ENCODE measurements around the gene WIPF3. TPM values are rescaled to one million over a fixed set of nuclear protein-coding genes. Genes with fewer than 3 reads are reported as not detected.

The WIPF3 gene
- total RNA-seq, 1 donor from 2014 or later = 4.0 TPM

DNA sequence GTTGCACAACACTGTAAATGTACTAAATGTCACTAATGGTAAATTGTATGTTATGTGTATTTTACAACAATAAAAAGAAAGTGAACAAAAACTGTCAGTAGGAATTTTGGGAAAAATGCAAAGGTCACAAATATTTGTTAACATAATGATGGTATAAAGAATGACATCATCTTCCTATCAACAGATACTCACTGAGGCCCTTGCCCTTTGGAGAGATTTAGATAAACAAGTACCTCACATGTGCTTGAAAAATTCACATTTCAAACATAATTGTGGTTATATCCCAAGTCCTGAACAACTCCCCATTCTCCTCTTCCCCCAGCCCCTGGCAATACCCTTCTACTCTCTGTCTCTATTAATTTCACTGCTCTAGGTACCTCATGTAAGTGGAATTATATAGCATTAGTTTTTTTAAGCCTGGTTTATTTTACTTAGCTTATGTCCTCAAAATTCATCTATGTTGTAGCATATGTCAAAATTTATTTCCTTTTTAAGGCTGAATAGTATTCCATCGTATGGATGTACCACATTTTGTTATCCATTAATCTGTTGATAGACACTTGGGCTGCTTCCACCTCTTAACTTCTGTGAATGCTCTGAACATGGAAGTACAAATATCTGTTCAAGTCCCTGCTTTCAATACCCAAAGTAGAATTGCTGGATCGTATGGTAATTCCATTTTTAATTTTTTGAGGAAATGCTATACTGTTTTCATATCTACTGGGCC lies 90.5 kb downstream of the WIPF3 start:
- H3K4me3 Mint-ChIP-seq = no peak overlapping the region
- TF ChIP-seq, protein P1, sequence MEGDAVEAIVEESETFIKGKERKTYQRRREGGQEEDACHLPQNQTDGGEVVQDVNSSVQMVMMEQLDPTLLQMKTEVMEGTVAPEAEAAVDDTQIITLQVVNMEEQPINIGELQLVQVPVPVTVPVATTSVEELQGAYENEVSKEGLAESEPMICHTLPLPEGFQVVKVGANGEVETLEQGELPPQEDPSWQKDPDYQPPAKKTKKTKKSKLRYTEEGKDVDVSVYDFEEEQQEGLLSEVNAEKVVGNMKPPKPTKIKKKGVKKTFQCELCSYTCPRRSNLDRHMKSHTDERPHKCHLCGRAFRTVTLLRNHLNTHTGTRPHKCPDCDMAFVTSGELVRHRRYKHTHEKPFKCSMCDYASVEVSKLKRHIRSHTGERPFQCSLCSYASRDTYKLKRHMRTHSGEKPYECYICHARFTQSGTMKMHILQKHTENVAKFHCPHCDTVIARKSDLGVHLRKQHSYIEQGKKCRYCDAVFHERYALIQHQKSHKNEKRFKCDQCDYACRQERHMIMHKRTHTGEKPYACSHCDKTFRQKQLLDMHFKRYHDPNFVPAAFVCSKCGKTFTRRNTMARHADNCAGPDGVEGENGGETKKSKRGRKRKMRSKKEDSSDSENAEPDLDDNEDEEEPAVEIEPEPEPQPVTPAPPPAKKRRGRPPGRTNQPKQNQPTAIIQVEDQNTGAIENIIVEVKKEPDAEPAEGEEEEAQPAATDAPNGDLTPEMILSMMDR (conservative IDR thresholded peaks at IDR 0.05) = no peak
- peaks cover 17% of the 10 kb centered on the region for H3K36me3 Mint-ChIP-seq (ENCODE audit: low read depth)
- H3K4me1 Mint-ChIP-seq = no peaks in the 10 kb centered on the region
- H3K27ac Mint-ChIP-seq (ENCODE audit: unreplicated experiment) = no peak overlapping the region
- H3K9me3 Mint-ChIP-seq = peaks cover 3% of the 10 kb centered on the region
- H3K27me3 Mint-ChIP-seq (ENCODE audit: low read depth) = no peaks in the 10 kb centered on the region
- no peak for DNase-seq (ENCODE audit: low read depth, low spot score)

DNA sequence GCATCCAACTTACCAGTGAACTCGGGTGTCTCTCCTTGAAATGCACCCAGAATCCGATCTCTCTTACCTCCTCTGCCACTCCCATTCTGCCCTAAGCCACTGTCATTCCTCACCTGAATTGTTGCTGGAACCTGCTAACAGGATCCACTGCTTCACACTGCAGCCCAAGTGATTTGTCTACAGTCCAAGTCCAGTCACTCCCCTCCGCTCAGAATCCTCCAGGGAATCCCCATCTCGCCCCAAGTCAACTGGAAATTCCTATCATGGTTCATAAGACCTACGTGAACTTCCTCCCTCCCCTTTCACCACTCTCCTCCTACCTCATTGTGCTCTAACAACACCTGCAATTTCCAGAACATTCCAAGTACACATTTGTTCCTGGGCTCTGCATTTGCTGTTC lies 92.0 kb downstream of the WIPF3 start:
- no peak overlapping the region for H3K4me3 Mint-ChIP-seq
- H3K27me3 Mint-ChIP-seq (ENCODE audit: low read depth) = no peaks in the 10 kb centered on the region
- H3K36me3 Mint-ChIP-seq (ENCODE audit: low read depth) = peaks cover 17% of the 10 kb centered on the region
- H3K27ac Mint-ChIP-seq (ENCODE audit: unreplicated experiment) = no peak overlapping the region
- TF ChIP-seq, protein P1 (conservative IDR thresholded peaks at IDR 0.05) = no peak
- H3K4me1 Mint-ChIP-seq = no peaks in the 10 kb centered on the region
- no peak for DNase-seq (ENCODE audit: low read depth, low spot score)
- peaks cover 3% of the 10 kb centered on the region for H3K9me3 Mint-ChIP-seq

DNA sequence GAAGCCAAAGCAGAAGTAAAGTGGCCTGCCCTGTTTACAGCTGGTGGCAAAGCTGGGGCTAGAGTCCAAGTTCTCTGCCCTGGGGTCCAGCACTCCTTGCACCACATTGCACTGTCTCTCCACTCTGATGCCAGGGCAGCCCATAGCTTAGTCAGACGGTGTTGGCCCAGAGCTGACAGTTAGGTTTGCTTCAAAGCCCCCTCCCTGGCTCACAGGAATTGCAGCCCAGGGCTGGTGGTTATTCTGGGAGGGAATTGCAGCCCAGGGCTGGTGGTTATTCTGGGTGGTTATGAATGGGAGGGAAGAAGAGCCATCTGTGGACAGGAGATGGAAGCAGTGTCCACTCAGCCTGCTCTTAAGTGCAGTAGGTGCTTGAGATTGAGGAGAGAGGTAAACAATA lies 94.4 kb downstream of the WIPF3 start:
- H3K9me3 Mint-ChIP-seq = peaks cover 8% of the 10 kb centered on the region

DNA sequence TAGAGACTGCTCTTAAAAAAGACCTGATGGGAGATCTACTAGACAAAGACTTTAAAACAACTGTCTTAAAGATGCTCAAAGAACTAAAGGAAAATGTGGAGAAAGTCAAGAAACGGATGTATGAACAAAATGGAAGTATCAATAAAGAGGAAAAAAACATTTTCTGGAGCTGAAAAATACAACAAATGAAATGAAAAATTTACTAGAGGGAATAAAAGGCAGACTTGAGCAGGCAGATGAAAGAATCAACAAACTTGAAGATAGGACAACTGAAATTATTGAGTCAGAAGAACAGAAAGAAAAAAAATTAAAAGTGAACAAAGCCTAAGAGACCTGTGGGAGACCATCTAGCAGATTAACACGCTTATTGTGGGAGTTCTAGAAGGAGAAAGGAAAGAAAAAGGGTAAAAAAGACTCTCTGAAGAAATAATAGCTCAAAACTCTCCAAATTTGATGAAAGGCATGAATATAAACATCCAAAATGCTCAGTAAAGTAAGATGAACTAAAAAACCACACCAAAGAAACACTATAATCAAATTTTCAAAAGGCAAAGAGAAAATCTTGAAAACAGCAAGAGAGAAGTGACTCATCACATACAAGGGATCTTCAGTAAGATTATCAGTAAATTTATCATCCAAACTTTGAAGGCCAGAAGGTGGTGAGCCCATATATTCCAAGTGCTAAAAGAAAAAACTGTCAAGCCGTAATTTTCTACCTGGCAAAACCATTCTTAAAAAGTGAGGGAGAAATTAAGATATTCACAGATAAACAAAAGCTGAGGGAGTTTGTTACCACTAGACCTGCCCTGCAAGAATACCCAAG lies 100.1 kb downstream of the WIPF3 start:
- H3K4me3 Mint-ChIP-seq = no peak overlapping the region
- H3K27me3 Mint-ChIP-seq (ENCODE audit: low read depth) = no peaks in the 10 kb centered on the region
- peaks cover 36% of the 10 kb centered on the region for H3K36me3 Mint-ChIP-seq (ENCODE audit: low read depth)
- TF ChIP-seq, protein P1 (conservative IDR thresholded peaks at IDR 0.05) = no peak
- H3K27ac Mint-ChIP-seq (ENCODE audit: unreplicated experiment) = no peak overlapping the region
- peaks cover 21% of the 10 kb centered on the region for H3K9me3 Mint-ChIP-seq
- DNase-seq (ENCODE audit: low read depth, low spot score) = no peak
- H3K4me1 Mint-ChIP-seq = no peaks in the 10 kb centered on the region

More for the DNA sequence above, 94.4 kb downstream of the WIPF3 start:
- Mint-ChIP-seq H3K36me3 (ENCODE audit: low read depth) (peaks cover 33% of the 10 kb centered on the region), H3K27me3 (ENCODE audit: low read depth) (no peaks in the 10 kb centered on the region), H3K4me1 (no peaks in the 10 kb centered on the region), H3K4me3 (no peak overlapping the region), H3K27ac (ENCODE audit: unreplicated experiment) (no peak overlapping the region)
- no peak for DNase-seq (ENCODE audit: low read depth, low spot score)
- TF ChIP-seq, protein P1 (conservative IDR thresholded peaks at IDR 0.05) = no peak

DNA sequence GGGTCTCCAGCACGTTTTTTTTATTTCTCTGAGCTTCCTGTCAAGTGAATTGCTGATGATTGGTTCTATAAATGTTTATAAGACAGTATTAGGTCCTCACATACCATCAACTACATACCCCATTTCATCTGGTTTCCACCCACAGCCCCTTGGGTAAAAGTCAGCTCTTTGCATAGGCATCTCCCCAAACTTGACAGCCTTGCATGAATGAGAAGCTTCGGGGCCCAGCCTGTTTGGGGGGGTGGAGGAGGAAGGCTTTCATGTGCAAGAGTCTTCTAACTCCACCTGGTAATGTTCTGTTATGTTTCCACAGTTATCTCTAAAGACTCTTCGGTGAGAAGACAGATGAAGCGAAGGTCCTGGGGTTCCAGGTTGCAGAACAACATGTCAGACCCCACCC lies 107.9 kb downstream of the WIPF3 start:
- no peaks in the 10 kb centered on the region for H3K9me3 Mint-ChIP-seq
- H3K4me3 Mint-ChIP-seq = no peak overlapping the region
- H3K36me3 Mint-ChIP-seq (ENCODE audit: low read depth) = peaks cover 5% of the 10 kb centered on the region
- no peaks in the 10 kb centered on the region for H3K27me3 Mint-ChIP-seq (ENCODE audit: low read depth)
- H3K27ac Mint-ChIP-seq (ENCODE audit: unreplicated experiment) = no peak overlapping the region
- H3K4me1 Mint-ChIP-seq = peaks cover 3% of the 10 kb centered on the region
- DNase-seq (ENCODE audit: low read depth, low spot score) = no peak
- TF ChIP-seq, protein P1 (conservative IDR thresholded peaks at IDR 0.05) = no peak
